ENCODE results near the gene FAM221B. TPM values are rescaled to one million over a fixed set of nuclear protein-coding genes. Genes with fewer than 3 reads are reported as not detected.

The FAM221B gene
- total and polyA plus RNA-seq, 9 of the 15 experiments (the other 6 are each of a cell fraction or from before 2014, with no cell fraction given) = 0.01 TPM; not detected in 8

GRCh38 chr9:35859990-35860339 is 31.4 kb upstream of the FAM221B start:
- ChIA-PET POLR2A (no interaction called here), CTCF (ENCODE audit: low intra/inter-chr PET ratio) (no interaction called here)
- Histone ChIP-seq H4K20me1 (replicated peaks; ENCODE audit: control insufficient read depth, insufficient read depth, low read length) (no peaks in the 10 kb centered on the region), H2AFZ (ENCODE audit: low read depth, low read length) (no peak overlapping the region), H3K9me1 (ENCODE audit: control insufficient read depth, insufficient read depth, low read length) (no peaks in the 10 kb centered on the region), H3K27me3 (ENCODE audit: control insufficient read depth in 2 of 2, insufficient read depth in 2 of 2, low read length in 2 of 2) (peaks cover 18 to 78% of the 10 kb centered on the region in 2 experiments), H3K4me2 (ENCODE audit: insufficient read depth, low read length) (no peak overlapping the region), H3K27ac (ENCODE audit: extremely low read depth, low read depth, low read length) (no peak overlapping the region), H3K79me2 (ENCODE audit: control insufficient read depth, insufficient read depth, low read length) (no peaks in the 10 kb centered on the region), H3K4me3 (no peak overlapping the region), H3K9me3 (replicated peaks; ENCODE audit: control insufficient read depth, insufficient read depth, low read depth, low read length) (no peaks in the 10 kb centered on the region), H3K4me1 (replicated peaks in 1 of 2; ENCODE audit: control insufficient read depth in 2 of 2, insufficient read depth in 2 of 2, low read length in 2 of 2) (no peaks in the 10 kb centered on the region), H3K9ac (ENCODE audit: insufficient read depth in 1 of 2, low read depth in 2 of 2, low read length in 2 of 2) (no peak overlapping the region), H3K36me3 (ENCODE audit: control insufficient read depth, insufficient read depth, low read length) (no peaks in the 10 kb centered on the region)
- no TSS peak for BruUV-seq (replicated peaks)
- DNase-seq (ENCODE audit: extremely low read depth in 1 of 4, low spot score in 3 of 4) (no peak), ATAC-seq (no peak), FAIRE-seq (no peak)
- in situ Hi-C loops (cut with MboI) (no loop called here), intact Hi-C loops (cut with micrococcal nuclease) (no loop called here)
- WGBS (ENCODE audit: insufficient coverage, low coverage, missing lambda C conversion rate) = 4% methylated on average over 3 of the region's 3 CpGs
- no peak for TF ChIP-seq NFE2L1 (tag; IDR thresholded peaks at IDR 0.05; ENCODE audit: borderline replicate concordance, low read depth)
- TF ChIP-seq SNIP1 (IDR thresholded peaks at IDR 0.05; ENCODE audit: low read depth) = no peak
- no peak for TF ChIP-seq USF1 (CRISPR knock-in tag; IDR thresholded peaks at IDR 0.05)
- TF ChIP-seq HMG20A (CRISPR knock-in tag; conservative IDR thresholded peaks at IDR 0.05) = no peak
- TF ChIP-seq MCM5 (IDR thresholded peaks at IDR 0.05; ENCODE audit: low read depth) = no peak
- TF ChIP-seq LARP7 (IDR thresholded peaks at IDR 0.05) = no peak
- TF ChIP-seq ZC3H4 (CRISPR knock-in tag; IDR thresholded peaks at IDR 0.05; ENCODE audit: borderline replicate concordance) = no peak
- TF ChIP-seq ZNF586 (CRISPR knock-in tag; conservative IDR thresholded peaks at IDR 0.05) = no peak
- no peak for TF ChIP-seq ZNF23 (CRISPR knock-in tag; IDR thresholded peaks at IDR 0.05)
- no peak for TF ChIP-seq ZKSCAN3 (CRISPR knock-in tag; IDR thresholded peaks at IDR 0.05)
- TF ChIP-seq, protein P1, sequence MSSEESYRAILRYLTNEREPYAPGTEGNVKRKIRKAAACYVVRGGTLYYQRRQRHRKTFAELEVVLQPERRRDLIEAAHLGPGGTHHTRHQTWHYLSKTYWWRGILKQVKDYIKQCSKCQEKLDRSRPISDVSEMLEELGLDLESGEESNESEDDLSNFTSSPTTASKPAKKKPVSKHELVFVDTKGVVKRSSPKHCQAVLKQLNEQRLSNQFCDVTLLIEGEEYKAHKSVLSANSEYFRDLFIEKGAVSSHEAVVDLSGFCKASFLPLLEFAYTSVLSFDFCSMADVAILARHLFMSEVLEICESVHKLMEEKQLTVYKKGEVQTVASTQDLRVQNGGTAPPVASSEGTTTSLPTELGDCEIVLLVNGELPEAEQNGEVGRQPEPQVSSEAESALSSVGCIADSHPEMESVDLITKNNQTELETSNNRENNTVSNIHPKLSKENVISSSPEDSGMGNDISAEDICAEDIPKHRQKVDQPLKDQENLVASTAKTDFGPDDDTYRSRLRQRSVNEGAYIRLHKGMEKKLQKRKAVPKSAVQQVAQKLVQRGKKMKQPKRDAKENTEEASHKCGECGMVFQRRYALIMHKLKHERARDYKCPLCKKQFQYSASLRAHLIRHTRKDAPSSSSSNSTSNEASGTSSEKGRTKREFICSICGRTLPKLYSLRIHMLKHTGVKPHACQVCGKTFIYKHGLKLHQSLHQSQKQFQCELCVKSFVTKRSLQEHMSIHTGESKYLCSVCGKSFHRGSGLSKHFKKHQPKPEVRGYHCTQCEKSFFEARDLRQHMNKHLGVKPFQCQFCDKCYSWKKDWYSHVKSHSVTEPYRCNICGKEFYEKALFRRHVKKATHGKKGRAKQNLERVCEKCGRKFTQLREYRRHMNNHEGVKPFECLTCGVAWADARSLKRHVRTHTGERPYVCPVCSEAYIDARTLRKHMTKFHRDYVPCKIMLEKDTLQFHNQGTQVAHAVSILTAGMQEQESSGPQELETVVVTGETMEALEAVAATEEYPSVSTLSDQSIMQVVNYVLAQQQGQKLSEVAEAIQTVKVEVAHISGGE (CRISPR knock-in tag; IDR thresholded peaks at IDR 0.05) = no peak
- TF ChIP-seq ZZZ3 (IDR thresholded peaks at IDR 0.05) = no peak
- TF ChIP-seq SREBF2 (CRISPR knock-in tag; IDR thresholded peaks at IDR 0.05) = no peak
- no peak for TF ChIP-seq ZNF263 (CRISPR knock-in tag; IDR thresholded peaks at IDR 0.05; ENCODE audit: borderline replicate concordance)
- no peak for TF ChIP-seq THRA (IDR thresholded peaks at IDR 0.05)
- no peak for TF ChIP-seq MEIS2 (IDR thresholded peaks at IDR 0.05; ENCODE audit: partially characterized antibody)
- no peak for TF ChIP-seq RBM22 (IDR thresholded peaks at IDR 0.05; ENCODE audit: low read depth, low read length, poor library complexity, severe bottlenecking)
- no peak for TF ChIP-seq ELF4 (CRISPR knock-in tag; IDR thresholded peaks at IDR 0.05)

Measured in K562 (cell line).